ENCODE data around the gene HS3ST3A1. TPM values are rescaled to one million over a fixed set of nuclear protein-coding genes. Genes with fewer than 3 reads are reported as not detected.

The HS3ST3A1 gene
- total RNA-seq, 1 experiment from 2014 or later, result not detected

- no TSS peak for BruUV-seq (replicated peaks)
- no peaks in the 10 kb centered on the region for H3K4me1 Mint-ChIP-seq (ENCODE audit: low read depth, unreplicated experiment)
- Histone ChIP-seq H3K4me3 (ENCODE audit: low read depth, low read length) (no peak overlapping the region), H3K4me1 (no peaks in the 10 kb centered on the region), H3K36me3 (ENCODE audit: control insufficient read depth, insufficient read depth, low read length) (no peaks in the 10 kb centered on the region), H3K9me3 (no peaks in the 10 kb centered on the region), H3K27me3 (replicated peaks; ENCODE audit: control insufficient read depth, insufficient read depth, low read length) (no peaks in the 10 kb centered on the region)
- ChIA-PET CTCF (no interaction called here), POLR2A (no interaction called here)
- TF ChIP-seq, protein P1, sequence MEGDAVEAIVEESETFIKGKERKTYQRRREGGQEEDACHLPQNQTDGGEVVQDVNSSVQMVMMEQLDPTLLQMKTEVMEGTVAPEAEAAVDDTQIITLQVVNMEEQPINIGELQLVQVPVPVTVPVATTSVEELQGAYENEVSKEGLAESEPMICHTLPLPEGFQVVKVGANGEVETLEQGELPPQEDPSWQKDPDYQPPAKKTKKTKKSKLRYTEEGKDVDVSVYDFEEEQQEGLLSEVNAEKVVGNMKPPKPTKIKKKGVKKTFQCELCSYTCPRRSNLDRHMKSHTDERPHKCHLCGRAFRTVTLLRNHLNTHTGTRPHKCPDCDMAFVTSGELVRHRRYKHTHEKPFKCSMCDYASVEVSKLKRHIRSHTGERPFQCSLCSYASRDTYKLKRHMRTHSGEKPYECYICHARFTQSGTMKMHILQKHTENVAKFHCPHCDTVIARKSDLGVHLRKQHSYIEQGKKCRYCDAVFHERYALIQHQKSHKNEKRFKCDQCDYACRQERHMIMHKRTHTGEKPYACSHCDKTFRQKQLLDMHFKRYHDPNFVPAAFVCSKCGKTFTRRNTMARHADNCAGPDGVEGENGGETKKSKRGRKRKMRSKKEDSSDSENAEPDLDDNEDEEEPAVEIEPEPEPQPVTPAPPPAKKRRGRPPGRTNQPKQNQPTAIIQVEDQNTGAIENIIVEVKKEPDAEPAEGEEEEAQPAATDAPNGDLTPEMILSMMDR (IDR thresholded peaks at IDR 0.05; ENCODE audit: insufficient read depth in 1 of 2, low read depth in 1 of 2, low read length in 1 of 2, severe bottlenecking in 1 of 2, unreplicated experiment in 1 of 2), result no peak
- no peaks in the 10 kb centered on the region for H3K36me3 Mint-ChIP-seq (ENCODE audit: insufficient read depth, unreplicated experiment)
- no peak for DNase-seq
- intact Hi-C loops (cut with micrococcal nuclease; ENCODE audit: unreplicated experiment), result no loop called here
- no peaks in the 10 kb centered on the region for H3K27me3 Mint-ChIP-seq (ENCODE audit: insufficient read depth, unreplicated experiment)
- H3K4me3 Mint-ChIP-seq (ENCODE audit: unreplicated experiment), result no peak overlapping the region
- no peak overlapping the region for H3K27ac Mint-ChIP-seq (ENCODE audit: unreplicated experiment)
- no peaks in the 10 kb centered on the region for H3K9me3 Mint-ChIP-seq (ENCODE audit: unreplicated experiment)
Measured at GRCh38 chr17:13523164-13523563, 78.6 kb downstream of the HS3ST3A1 start.

DNA sequence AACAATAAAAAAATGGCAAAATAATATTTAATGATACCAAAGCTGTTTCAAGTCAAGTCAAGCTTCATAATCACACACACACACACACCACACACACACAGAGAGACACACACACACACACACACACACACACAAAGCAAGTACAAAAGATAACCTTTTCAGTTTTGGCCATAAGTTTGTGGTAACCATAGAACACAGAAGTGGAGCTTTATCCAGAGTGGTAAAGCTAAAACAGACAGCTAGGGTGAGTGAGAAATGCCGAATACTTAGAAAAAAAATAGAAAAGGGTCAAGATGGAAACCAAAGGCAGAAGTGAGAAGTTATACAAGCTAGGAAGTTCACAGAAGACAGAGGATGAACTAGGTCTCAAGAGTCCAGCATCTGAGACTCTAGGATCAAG, 79.0 kb downstream of the HS3ST3A1 start:
- H3K4me3 ChIP-seq (ENCODE audit: low read depth, low read length), result no peak overlapping the region
- Mint-ChIP-seq H3K27me3 (ENCODE audit: insufficient read depth, unreplicated experiment) (no peaks in the 10 kb centered on the region), H3K36me3 (ENCODE audit: insufficient read depth, unreplicated experiment) (no peaks in the 10 kb centered on the region), H3K9me3 (ENCODE audit: unreplicated experiment) (no peaks in the 10 kb centered on the region), H3K27ac (ENCODE audit: unreplicated experiment) (no peak overlapping the region), H3K4me1 (ENCODE audit: low read depth, unreplicated experiment) (no peaks in the 10 kb centered on the region), H3K4me3 (ENCODE audit: unreplicated experiment) (no peak overlapping the region)
- POLR2A ChIA-PET, result no interaction called here
- H3K36me3 ChIP-seq (ENCODE audit: control insufficient read depth, insufficient read depth, low read length), result no peaks in the 10 kb centered on the region
- CTCF ChIA-PET, result no interaction called here
- no peaks in the 10 kb centered on the region for H3K27me3 ChIP-seq (replicated peaks; ENCODE audit: control insufficient read depth, insufficient read depth, low read length)
- H3K9me3 ChIP-seq, result no peaks in the 10 kb centered on the region
- TF ChIP-seq, protein P1 (IDR thresholded peaks at IDR 0.05; ENCODE audit: insufficient read depth in 1 of 2, low read depth in 1 of 2, low read length in 1 of 2, severe bottlenecking in 1 of 2, unreplicated experiment in 1 of 2), result no peak
- DNase-seq, result no peak
- BruUV-seq (replicated peaks), result no TSS peak
- H3K4me1 ChIP-seq, result no peaks in the 10 kb centered on the region
- intact Hi-C loops (cut with micrococcal nuclease; ENCODE audit: unreplicated experiment), result no loop called here

DNA sequence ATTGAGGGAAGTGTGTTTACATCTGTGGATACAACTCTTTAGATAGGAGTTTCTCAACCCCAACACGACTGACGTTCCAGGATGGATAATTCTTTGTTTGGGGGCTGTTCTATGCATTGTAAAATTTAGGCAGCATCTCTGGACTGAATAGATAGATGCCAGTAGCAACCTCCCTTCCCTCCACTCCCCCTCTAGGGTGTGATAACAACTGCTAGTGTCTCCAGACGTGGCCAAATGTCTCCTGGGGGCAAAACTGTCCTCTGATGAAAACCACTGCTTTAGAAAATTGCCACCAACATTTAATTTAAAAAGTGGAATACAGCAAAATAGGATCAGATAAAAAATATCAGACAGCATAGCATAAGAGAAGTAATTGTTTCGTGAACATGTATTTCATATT, 79.9 kb downstream of the HS3ST3A1 start:
- Histone ChIP-seq H3K4me3 (ENCODE audit: low read depth, low read length) (no peak overlapping the region), H3K9me3 (no peaks in the 10 kb centered on the region), H3K4me1 (no peaks in the 10 kb centered on the region), H3K36me3 (ENCODE audit: control insufficient read depth, insufficient read depth, low read length) (no peaks in the 10 kb centered on the region), H3K27me3 (replicated peaks; ENCODE audit: control insufficient read depth, insufficient read depth, low read length) (no peaks in the 10 kb centered on the region)
- no peak for DNase-seq
- ChIA-PET POLR2A (no interaction called here), CTCF (no interaction called here)
- no peaks in the 10 kb centered on the region for H3K9me3 Mint-ChIP-seq (ENCODE audit: unreplicated experiment)
- BruUV-seq (replicated peaks), result no TSS peak
- no peaks in the 10 kb centered on the region for H3K4me1 Mint-ChIP-seq (ENCODE audit: low read depth, unreplicated experiment)
- no peak overlapping the region for H3K27ac Mint-ChIP-seq (ENCODE audit: unreplicated experiment)
- H3K27me3 Mint-ChIP-seq (ENCODE audit: insufficient read depth, unreplicated experiment), result no peaks in the 10 kb centered on the region
- no peaks in the 10 kb centered on the region for H3K36me3 Mint-ChIP-seq (ENCODE audit: insufficient read depth, unreplicated experiment)
- H3K4me3 Mint-ChIP-seq (ENCODE audit: unreplicated experiment), result no peak overlapping the region
- TF ChIP-seq, protein P1 (IDR thresholded peaks at IDR 0.05; ENCODE audit: insufficient read depth in 1 of 2, low read depth in 1 of 2, low read length in 1 of 2, severe bottlenecking in 1 of 2, unreplicated experiment in 1 of 2), result no peak
- intact Hi-C loops (cut with micrococcal nuclease; ENCODE audit: unreplicated experiment), result no loop called here

Data from Caco-2 (cell line).